ENCODE measurements around the gene PARD3B. TPM values are rescaled to one million over a fixed set of nuclear protein-coding genes. Genes with fewer than 3 reads are reported as not detected.

PARD3B gene
- total RNA-seq, 1 donor from 2014 or later: 0.96 TPM

GRCh38 chr2:205087862-205088261 lies 542.6 kb downstream of the PARD3B start:
- intact Hi-C loops (cut with micrococcal nuclease): no loop called here

GRCh38 chr2:205089958-205090357 lies 544.7 kb downstream of the PARD3B start:
- intact Hi-C loops (cut with micrococcal nuclease): no loop called here

- intact Hi-C loops (cut with micrococcal nuclease): no loop called here
Observed at GRCh38 chr2:205091411-205091810, 546.1 kb downstream of the PARD3B start.

GRCh38 chr2:205094031-205094430 lies 548.8 kb downstream of the PARD3B start:
- intact Hi-C loops (cut with micrococcal nuclease): no loop called here

GRCh38 chr2:205103699-205104098 lies 558.4 kb downstream of the PARD3B start:
- intact Hi-C loops (cut with micrococcal nuclease): no loop called here

GRCh38 chr2:205107810-205108209 lies 562.5 kb downstream of the PARD3B start:
- intact Hi-C loops (cut with micrococcal nuclease): no loop called here

- intact Hi-C loops (cut with micrococcal nuclease): no loop called here
Observed at GRCh38 chr2:205115511-205115910, 570.2 kb downstream of the PARD3B start.

- intact Hi-C loops (cut with micrococcal nuclease): no loop called here
Observed at GRCh38 chr2:205117125-205117524, 571.9 kb downstream of the PARD3B start.

- intact Hi-C loops (cut with micrococcal nuclease): no loop called here
Observed at GRCh38 chr2:205119136-205119535, 573.9 kb downstream of the PARD3B start.

- intact Hi-C loops (cut with micrococcal nuclease): loop anchor here (5.0 kb wide), 1 partner anchor 51 kb away; no protein-coding TSS in a partner anchor
Observed at GRCh38 chr2:205128726-205129125, 583.5 kb downstream of the PARD3B start.

- intact Hi-C loops (cut with micrococcal nuclease): loop anchor here (5.0 kb wide), 1 partner anchor 52 kb away; no protein-coding TSS in a partner anchor
Observed at GRCh38 chr2:205129531-205129930, 584.3 kb downstream of the PARD3B start.

- intact Hi-C loops (cut with micrococcal nuclease): loop anchor here (1.0 kb wide), 1 partner anchor 259 kb away; no protein-coding TSS in a partner anchor
Observed at GRCh38 chr2:205130111-205130829, 585.0 kb downstream of the PARD3B start.

GRCh38 chr2:205133544-205133943 lies 588.3 kb downstream of the PARD3B start:
- intact Hi-C loops (cut with micrococcal nuclease): no loop called here

GRCh38 chr2:205138735-205139134 lies 593.5 kb downstream of the PARD3B start:
- intact Hi-C loops (cut with micrococcal nuclease): no loop called here

GRCh38 chr2:205139822-205140463 lies 594.7 kb downstream of the PARD3B start:
- intact Hi-C loops (cut with micrococcal nuclease): no loop called here

GRCh38 chr2:205141381-205141780 lies 596.1 kb downstream of the PARD3B start:
- intact Hi-C loops (cut with micrococcal nuclease): no loop called here

- intact Hi-C loops (cut with micrococcal nuclease): no loop called here
Observed at GRCh38 chr2:205145888-205146287, 600.6 kb downstream of the PARD3B start.

- intact Hi-C loops (cut with micrococcal nuclease): no loop called here
Observed at GRCh38 chr2:205148755-205149154, 603.5 kb downstream of the PARD3B start.

- intact Hi-C loops (cut with micrococcal nuclease): no loop called here
Observed at GRCh38 chr2:205156457-205156856, 611.2 kb downstream of the PARD3B start.

GRCh38 chr2:205158404-205158803 lies 613.1 kb downstream of the PARD3B start:
- intact Hi-C loops (cut with micrococcal nuclease): no loop called here

GRCh38 chr2:205161156-205161839 lies 616.0 kb downstream of the PARD3B start:
- intact Hi-C loops (cut with micrococcal nuclease): no loop called here

GRCh38 chr2:205166745-205167144 lies 621.5 kb downstream of the PARD3B start:
- intact Hi-C loops (cut with micrococcal nuclease): no loop called here

Measured in T-helper 1 cell treated with Interleukin-12 subunit alpha and Interleukin-12 subunit beta and Interleukin-4 antibody, amounts not matched to agents 30 ng/mL and 1 ng/mL, for 36 hours (primary cell).